K562 (cell line): ENCODE results near the gene C3orf70.

Source experiments
- CEBPB ChIP-seq: fragments of 450-650 bp; IDR thresholded peaks from 2 replicates; pipeline ENCODE4 v1.6.1; 2016; ENCODE audit warnings: missing genetic modification characterization, missing compliant biosample characterization
- GATA2 ChIP-seq: sonication (generic); formaldehyde crosslinking; IDR thresholded peaks from 2 replicates; pipeline ENCODE4 v1.4.0; 2020; ENCODE audit warnings: mild to moderate bottlenecking, missing genetic modification reagents
- POLR2A ChIP-seq: fragments of 450-650 bp; conservative IDR thresholded peaks from 2 replicates; pipeline ENCODE4 v1.6.1; 2016
- SRSF1 ChIP-seq: fragments of 200-400 bp; formaldehyde crosslinking; IDR thresholded peaks from 2 replicates; pipeline ENCODE4 v1.6.1; 2017; ENCODE audit warnings: mild to moderate bottlenecking, low read depth, low read length, moderate library complexity
- ZNF586 ChIP-seq: fragments of 450-650 bp; formaldehyde crosslinking; conservative IDR thresholded peaks from 2 replicates; pipeline ENCODE4 v1.4.0; 2020; ENCODE audit warnings: mild to moderate bottlenecking, moderate library complexity
- TF ChIP-seq, protein P1 (sequence below): sonication (generic); formaldehyde crosslinking; IDR thresholded peaks from 2 replicates; pipeline ENCODE4 v1.9.0; 2022; ENCODE audit warnings: mild to moderate bottlenecking, missing genetic modification reagents

DNA sequence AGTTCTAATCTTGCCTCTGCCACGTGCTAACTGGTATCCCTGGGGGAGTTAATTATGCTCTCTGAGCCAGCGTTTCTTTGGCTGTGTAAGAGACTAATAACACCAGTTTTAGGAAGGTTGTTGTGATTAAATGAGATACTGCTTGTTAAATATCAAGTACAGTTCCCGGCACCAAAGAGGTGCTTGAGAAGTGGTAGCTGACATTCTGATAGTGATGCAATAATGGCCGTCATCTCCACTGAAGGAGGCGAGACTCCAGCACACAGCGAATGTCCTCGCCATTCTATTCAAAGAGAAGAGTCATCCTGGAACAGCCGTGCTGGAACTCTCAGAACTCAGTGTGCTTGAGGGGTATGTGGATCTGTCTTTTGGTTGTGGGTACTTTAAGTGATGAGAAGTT lies 9.8 kb upstream of the C3orf70 start:
- TF ChIP-seq GATA2 (CRISPR knock-in tag) (no peak), ZNF586 (CRISPR knock-in tag) (no peak), CEBPB (peak; percentile 77), POLR2A (no peak), SRSF1 (no peak)
- TF ChIP-seq, protein P1, sequence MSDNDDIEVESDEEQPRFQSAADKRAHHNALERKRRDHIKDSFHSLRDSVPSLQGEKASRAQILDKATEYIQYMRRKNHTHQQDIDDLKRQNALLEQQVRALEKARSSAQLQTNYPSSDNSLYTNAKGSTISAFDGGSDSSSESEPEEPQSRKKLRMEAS (CRISPR knock-in tag): no peak
